ENCODE measurements around the gene NR1I3. TPM values are rescaled to one million over a fixed set of nuclear protein-coding genes. Genes with fewer than 3 reads are reported as not detected.

The NR1I3 gene
- total RNA-seq, 1 donor from 2014 or later = not detected

DNA sequence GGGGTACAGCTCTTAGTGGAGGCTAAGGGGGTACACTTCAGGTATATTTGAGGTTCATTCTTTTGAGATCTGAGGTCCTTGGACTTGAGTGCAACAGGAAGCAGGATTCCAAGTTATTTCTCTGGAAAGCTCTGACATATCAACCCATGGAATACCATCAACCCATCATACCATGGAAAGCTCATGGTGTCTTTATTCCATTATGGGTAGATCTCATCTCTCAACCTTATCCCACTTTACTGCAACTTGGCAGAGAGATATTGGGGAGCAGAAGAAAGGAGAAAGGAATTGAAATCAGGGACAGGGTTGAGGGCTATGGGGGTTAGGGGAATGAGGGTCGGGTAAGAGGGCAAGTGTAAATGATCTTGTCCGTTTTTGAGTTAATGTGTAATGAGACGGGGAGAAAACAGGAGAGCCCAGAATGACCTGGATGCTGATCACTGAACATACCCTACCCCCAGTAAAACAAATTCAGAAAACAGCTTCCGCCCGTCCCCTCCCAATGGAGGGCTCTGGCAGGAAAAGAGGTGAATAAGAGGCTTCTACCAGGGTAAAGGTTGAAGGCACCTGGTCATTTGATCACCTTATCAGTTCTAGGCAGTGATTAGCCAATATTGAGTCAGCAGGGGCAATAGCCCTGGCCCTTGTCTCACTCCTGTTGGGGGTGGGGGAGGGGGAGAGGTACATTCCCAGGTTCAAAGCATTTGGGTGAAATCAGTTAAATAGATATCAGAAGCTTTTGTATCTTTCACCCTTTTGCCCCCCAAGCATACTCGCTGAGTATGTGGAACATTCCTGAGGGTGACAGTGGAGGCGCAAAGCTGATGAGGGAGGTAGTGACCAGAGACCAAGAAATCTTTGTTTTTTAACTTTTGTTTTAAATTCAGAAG lies 14.0 kb downstream of the NR1I3 start:
- no peak overlapping the region for H3K27ac Mint-ChIP-seq (ENCODE audit: unreplicated experiment)
- no peak for TF ChIP-seq CTCF (IDR thresholded peaks at IDR 0.05)
- H3K36me3 Mint-ChIP-seq (ENCODE audit: unreplicated experiment) = peaks cover 3% of the 10 kb centered on the region
- peaks cover 5% of the 10 kb centered on the region for H3K27me3 Mint-ChIP-seq (ENCODE audit: unreplicated experiment)
- peaks cover 22% of the 10 kb centered on the region for H3K4me1 Mint-ChIP-seq (ENCODE audit: unreplicated experiment)
- H3K4me3 Mint-ChIP-seq (ENCODE audit: unreplicated experiment) = no peak overlapping the region
- DNase-seq (ENCODE audit: extremely low spot score, unreplicated experiment) = no peak
- H3K9me3 Mint-ChIP-seq (ENCODE audit: unreplicated experiment) = no peaks in the 10 kb centered on the region

GRCh38 chr1:161222175-161223019 lies 15.6 kb downstream of the NR1I3 start:
- Mint-ChIP-seq H3K27me3 (ENCODE audit: unreplicated experiment) (peaks cover 5% of the 10 kb centered on the region), H3K4me3 (ENCODE audit: unreplicated experiment) (no peak overlapping the region), H3K36me3 (ENCODE audit: unreplicated experiment) (no peaks in the 10 kb centered on the region), H3K4me1 (ENCODE audit: unreplicated experiment) (peaks cover 16% of the 10 kb centered on the region), H3K27ac (ENCODE audit: unreplicated experiment) (no peak overlapping the region), H3K9me3 (ENCODE audit: unreplicated experiment) (no peaks in the 10 kb centered on the region)
- TF ChIP-seq CTCF (IDR thresholded peaks at IDR 0.05) = no peak
- no peak for DNase-seq (ENCODE audit: extremely low spot score, unreplicated experiment)

- no peak for DNase-seq (ENCODE audit: extremely low spot score, unreplicated experiment)
- Mint-ChIP-seq H3K27ac (ENCODE audit: unreplicated experiment) (no peak overlapping the region), H3K4me1 (ENCODE audit: unreplicated experiment) (no peaks in the 10 kb centered on the region), H3K27me3 (ENCODE audit: unreplicated experiment) (peaks cover 5% of the 10 kb centered on the region), H3K36me3 (ENCODE audit: unreplicated experiment) (peaks cover 3% of the 10 kb centered on the region), H3K9me3 (ENCODE audit: unreplicated experiment) (no peaks in the 10 kb centered on the region), H3K4me3 (ENCODE audit: unreplicated experiment) (no peak overlapping the region)
- TF ChIP-seq CTCF (IDR thresholded peaks at IDR 0.05) = no peak
These were observed 18.0 kb downstream of the NR1I3 start for GRCh38 chr1:161220002-161220401.

- TF ChIP-seq CTCF (IDR thresholded peaks at IDR 0.05) = no peak
- no peaks in the 10 kb centered on the region for H3K4me1 Mint-ChIP-seq (ENCODE audit: unreplicated experiment)
- no peak overlapping the region for H3K27ac Mint-ChIP-seq (ENCODE audit: unreplicated experiment)
- no peak for DNase-seq (ENCODE audit: extremely low spot score, unreplicated experiment)
- H3K4me3 Mint-ChIP-seq (ENCODE audit: unreplicated experiment) = no peak overlapping the region
- H3K9me3 Mint-ChIP-seq (ENCODE audit: unreplicated experiment) = no peaks in the 10 kb centered on the region
- peaks cover 5% of the 10 kb centered on the region for H3K27me3 Mint-ChIP-seq (ENCODE audit: unreplicated experiment)
- H3K36me3 Mint-ChIP-seq (ENCODE audit: unreplicated experiment) = peaks cover 8% of the 10 kb centered on the region
These were observed 18.7 kb downstream of the NR1I3 start for GRCh38 chr1:161219078-161219892.
